ENCODE results near the gene CEP63.
A peak's percentile ranks its signal among the peaks of the same experiment; 100 is the strongest.
"Not testable (repeated sequence)": the region's sequence is repeated elsewhere in the genome, so short reads cannot be mapped to it uniquely, and the experiment has no call there.

The CEP63 gene

GRCh38 chr3:134592806-134593205 lies 106.9 kb downstream of the CEP63 start:
- DNase-seq = no peak

GRCh38 chr3:134594331-134594741 lies 108.5 kb downstream of the CEP63 start:
- no peak for DNase-seq

GRCh38 chr3:134594986-134595385 lies 109.1 kb downstream of the CEP63 start:
- not testable (repeated sequence) for DNase-seq

GRCh38 chr3:134597390-134597970 lies 111.6 kb downstream of the CEP63 start:
- DNase-seq = no peak

GRCh38 chr3:134598763-134599545 lies 113.1 kb downstream of the CEP63 start:
- DNase-seq = no peak

- no peak for DNase-seq
Measured at GRCh38 chr3:134600206-134600605, 114.3 kb downstream of the CEP63 start.

GRCh38 chr3:134600685-134601463 lies 115.0 kb downstream of the CEP63 start:
- DNase-seq = peak; percentile 52

GRCh38 chr3:134601539-134602439 lies 115.9 kb downstream of the CEP63 start:
- DNase-seq = no peak

- no peak for DNase-seq
Measured at GRCh38 chr3:134602440-134602814, 116.6 kb downstream of the CEP63 start.

- no peak for DNase-seq
Measured at GRCh38 chr3:134603480-134603879, 117.6 kb downstream of the CEP63 start.

GRCh38 chr3:134603956-134604355 lies 118.1 kb downstream of the CEP63 start:
- no peak for DNase-seq

- no peak for DNase-seq
Measured at GRCh38 chr3:134605556-134605955, 119.7 kb downstream of the CEP63 start.

- DNase-seq = no peak
Measured at GRCh38 chr3:134606033-134607025, 120.5 kb downstream of the CEP63 start.

GRCh38 chr3:134607054-134608022 lies 121.5 kb downstream of the CEP63 start:
- DNase-seq = no peak

- no peak for DNase-seq
Measured at GRCh38 chr3:134608023-134608770, 122.3 kb downstream of the CEP63 start.

- no peak for DNase-seq
Measured at GRCh38 chr3:134608771-134609435, 123.0 kb downstream of the CEP63 start.

GRCh38 chr3:134609821-134610431 lies 124.1 kb downstream of the CEP63 start:
- DNase-seq = no peak
